ENCODE data around the gene THRB.
A peak's percentile ranks its signal among the peaks of the same experiment; 100 is the strongest.

Gene THRB

DNA sequence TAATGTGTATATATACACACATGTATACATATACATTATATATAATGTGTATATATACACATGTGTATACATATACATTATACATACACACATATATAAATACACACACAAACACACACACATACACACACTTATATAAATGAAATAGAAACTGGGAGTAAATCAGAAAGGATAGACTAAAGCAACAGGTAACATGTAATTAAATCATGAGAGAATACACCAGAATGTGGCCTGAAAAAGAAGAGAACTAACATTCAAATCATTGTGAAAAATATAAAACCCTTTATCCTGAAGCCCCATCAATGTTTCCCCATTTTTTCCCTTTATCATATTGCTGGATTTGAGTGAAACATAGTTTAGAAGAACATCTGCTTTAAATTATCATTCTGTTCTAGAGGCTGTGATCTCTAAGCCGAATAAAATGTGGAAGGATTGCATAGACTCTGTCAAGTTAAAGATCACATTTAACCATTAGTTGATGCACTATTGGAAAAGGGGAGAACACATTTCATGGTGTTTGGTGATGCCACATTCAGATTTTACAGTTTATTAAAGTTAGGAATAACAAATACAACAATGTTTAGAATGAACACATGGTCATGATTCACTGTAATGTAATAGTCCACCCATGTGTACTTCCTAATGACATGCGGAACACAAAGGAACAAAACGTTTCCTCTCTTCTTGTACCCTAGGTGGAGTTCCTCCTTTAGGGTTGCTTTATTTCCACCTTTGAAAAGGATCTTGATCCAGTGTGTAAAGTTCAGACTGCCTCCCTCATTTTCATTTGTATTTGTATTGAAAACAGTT lies 12.5 kb upstream of the THRB start:
- TF ChIP-seq, protein P1, sequence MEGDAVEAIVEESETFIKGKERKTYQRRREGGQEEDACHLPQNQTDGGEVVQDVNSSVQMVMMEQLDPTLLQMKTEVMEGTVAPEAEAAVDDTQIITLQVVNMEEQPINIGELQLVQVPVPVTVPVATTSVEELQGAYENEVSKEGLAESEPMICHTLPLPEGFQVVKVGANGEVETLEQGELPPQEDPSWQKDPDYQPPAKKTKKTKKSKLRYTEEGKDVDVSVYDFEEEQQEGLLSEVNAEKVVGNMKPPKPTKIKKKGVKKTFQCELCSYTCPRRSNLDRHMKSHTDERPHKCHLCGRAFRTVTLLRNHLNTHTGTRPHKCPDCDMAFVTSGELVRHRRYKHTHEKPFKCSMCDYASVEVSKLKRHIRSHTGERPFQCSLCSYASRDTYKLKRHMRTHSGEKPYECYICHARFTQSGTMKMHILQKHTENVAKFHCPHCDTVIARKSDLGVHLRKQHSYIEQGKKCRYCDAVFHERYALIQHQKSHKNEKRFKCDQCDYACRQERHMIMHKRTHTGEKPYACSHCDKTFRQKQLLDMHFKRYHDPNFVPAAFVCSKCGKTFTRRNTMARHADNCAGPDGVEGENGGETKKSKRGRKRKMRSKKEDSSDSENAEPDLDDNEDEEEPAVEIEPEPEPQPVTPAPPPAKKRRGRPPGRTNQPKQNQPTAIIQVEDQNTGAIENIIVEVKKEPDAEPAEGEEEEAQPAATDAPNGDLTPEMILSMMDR (IDR thresholded peaks at IDR 0.05; ENCODE audit: insufficient read depth, low read depth, low read length, missing control alignments) = no peak
- no peak for DNase-seq (ENCODE audit: low read depth)
- no peak overlapping the region for H3K4me3 ChIP-seq (ENCODE audit: low read length)

DNA sequence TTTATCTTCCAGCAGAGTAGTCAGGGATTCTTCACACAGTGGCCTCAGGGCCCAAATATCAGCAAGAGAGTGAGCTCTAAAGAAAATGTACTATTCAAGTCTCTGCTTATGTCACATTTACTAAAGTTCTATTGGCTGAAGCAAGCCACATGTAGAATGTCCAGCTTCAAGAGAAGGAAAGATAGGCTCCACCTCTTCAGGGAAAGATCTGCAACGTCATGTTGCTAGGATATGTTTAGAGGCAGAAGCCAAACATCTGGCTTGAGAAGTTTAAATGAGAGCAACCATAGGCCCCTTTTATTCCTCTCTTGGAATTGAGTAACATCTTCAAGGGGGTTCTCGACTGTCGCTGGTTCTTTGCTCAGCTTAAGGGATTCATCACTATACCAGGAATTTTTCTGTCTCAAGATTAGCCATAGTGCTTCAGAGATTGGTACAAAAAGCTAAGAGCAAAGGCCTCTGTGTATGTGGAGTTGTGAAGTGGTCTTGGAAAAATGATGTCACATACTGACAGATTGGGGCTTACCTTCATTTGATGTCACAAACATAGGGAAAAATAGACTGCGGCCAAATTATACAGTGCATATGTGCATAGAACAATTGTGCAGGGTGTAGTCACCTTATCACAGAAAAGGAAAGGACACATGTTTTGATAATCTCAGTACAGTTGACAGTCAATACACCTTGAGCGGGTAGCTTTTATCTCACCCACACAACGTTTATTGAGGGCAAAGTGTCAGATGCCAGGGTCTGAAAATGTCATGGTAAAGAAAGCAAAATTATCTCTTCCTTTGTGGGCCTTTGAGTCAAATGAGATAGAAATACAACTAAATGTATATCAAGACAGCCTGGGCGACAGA lies 11.3 kb upstream of the THRB start:
- no peak overlapping the region for H3K4me3 ChIP-seq (ENCODE audit: low read length)
- TF ChIP-seq, protein P1 (IDR thresholded peaks at IDR 0.05; ENCODE audit: insufficient read depth, low read depth, low read length, missing control alignments) = no peak
- no peak for DNase-seq (ENCODE audit: low read depth)

DNA sequence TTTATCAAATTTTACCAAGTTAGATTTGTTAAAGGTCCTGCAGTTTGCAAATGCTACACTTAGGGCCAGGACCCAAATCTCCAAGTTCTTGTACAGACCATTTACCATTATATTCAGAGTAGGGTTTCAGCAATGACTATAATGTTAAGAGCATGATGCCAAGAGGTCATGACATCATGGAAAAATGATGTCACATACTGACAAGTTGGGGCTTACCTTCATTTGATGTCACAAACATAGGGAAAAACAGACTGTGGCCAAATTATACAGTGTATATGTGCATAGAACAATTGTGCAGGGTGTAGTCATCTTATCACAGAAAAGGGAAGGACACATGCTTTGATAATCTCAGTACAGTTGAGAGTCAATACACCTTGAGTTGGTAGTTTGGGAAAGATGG lies 10.1 kb upstream of the THRB start:
- no peak for DNase-seq (ENCODE audit: low read depth)
- no peak overlapping the region for H3K4me3 ChIP-seq (ENCODE audit: low read length)
- TF ChIP-seq, protein P1 (IDR thresholded peaks at IDR 0.05; ENCODE audit: insufficient read depth, low read depth, low read length, missing control alignments) = no peak

DNA sequence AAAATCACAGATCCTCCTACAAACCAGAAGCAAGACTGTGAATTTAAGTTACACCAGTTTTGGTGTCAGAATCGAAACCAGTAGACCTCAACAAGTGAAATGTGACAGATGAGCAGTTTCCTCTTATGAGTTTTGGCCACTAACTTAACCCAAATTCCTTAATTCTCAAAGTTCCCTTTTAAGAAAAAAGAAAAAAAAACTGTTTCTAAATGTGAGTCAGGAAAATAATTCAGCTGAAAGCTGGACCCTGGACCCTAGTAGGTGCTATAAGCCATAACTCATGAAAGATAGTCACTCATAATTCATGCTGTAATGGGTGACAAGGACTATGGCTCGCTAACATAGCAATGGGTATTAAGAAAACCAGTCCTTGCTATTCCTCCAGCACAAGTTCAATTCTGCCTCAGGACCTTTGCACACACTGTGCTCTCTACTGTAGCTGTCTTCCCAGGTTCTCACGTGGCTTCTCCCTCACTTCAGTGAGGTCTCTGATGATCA lies 9.0 kb upstream of the THRB start:
- TF ChIP-seq, protein P1 (IDR thresholded peaks at IDR 0.05; ENCODE audit: insufficient read depth, low read depth, low read length, missing control alignments) = no peak
- H3K4me3 ChIP-seq (ENCODE audit: low read length) = no peak overlapping the region
- DNase-seq (ENCODE audit: low read depth) = no peak

DNA sequence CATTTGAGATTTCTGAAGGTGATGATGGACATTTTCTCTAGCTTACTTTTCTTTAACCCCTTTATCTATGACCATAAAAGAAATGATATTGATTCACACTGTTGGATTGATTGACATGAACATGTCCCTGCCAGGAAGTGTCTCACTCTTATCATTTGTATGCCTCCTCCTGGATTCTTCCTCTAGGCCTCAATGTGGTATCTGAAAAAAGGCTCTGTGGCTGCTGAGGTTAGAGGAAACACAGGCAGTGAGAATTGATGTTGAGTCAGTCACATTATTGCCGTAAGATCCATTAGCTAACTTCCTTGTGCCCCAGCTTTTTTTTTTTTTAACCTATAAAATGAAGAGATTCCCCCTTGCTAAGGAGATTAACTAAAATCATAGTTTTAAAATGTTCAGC lies 8.0 kb upstream of the THRB start:
- no peak overlapping the region for H3K4me3 ChIP-seq (ENCODE audit: low read length)
- TF ChIP-seq, protein P1 (IDR thresholded peaks at IDR 0.05; ENCODE audit: insufficient read depth, low read depth, low read length, missing control alignments) = no peak
- DNase-seq (ENCODE audit: low read depth) = peak; percentile 67

DNA sequence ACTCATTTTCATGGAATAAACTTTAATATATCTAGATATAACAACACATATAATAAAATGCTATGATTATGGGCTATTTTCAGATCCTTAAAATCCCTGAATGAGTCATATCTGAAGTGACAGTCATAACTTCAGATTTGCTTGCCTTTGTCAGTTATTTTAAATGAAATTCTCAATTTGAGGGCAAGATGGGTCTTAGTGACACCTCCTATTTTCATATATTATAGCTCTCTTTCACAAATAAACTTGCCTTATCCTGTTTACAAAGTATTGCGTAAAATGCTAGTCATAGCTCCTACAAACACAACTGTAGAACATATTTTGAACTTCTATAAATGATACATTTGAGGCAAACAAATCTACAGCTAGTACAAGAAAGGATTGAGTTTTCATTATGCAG lies 6.2 kb upstream of the THRB start:
- peak; percentile 53 for DNase-seq (ENCODE audit: low read depth)
- no peak overlapping the region for H3K4me3 ChIP-seq (ENCODE audit: low read length)
- TF ChIP-seq, protein P1 (IDR thresholded peaks at IDR 0.05; ENCODE audit: insufficient read depth, low read depth, low read length, missing control alignments) = no peak
